OCI-LY7 (cell line): ENCODE measurements around the gene ANKS6. TPM values are rescaled to one million over a fixed set of nuclear protein-coding genes. Genes with fewer than 3 reads are reported as not detected.

Experiments
- BruUV-seq: library from RNA; stranded (reverse); fragments of 400-500 nt; replicated peaks from 2 replicates; lab custom pipeline; 2021; lab: Mats Ljungman, UMichigan
- CTCF ChIA-PET: fragments of 300-600 bp; sonication (Branson Sonifier 250); formaldehyde crosslinking; loops from one replicate; lab custom pipeline; 2022; ENCODE audit warnings: antibody characterized with exemption; ENCODE audit not compliant: unreplicated experiment; lab: Charles Lee
- POLR2A ChIA-PET: fragments of 300-600 bp; sonication (Branson Sonifier 250); formaldehyde crosslinking; loops from one replicate; lab custom pipeline; 2022; ENCODE audit warnings: antibody characterized with exemption; lab: Charles Lee
- DNase-seq: peaks from one replicate; pipeline ENCODE4 v3.0.0-alpha.2; 2015; ENCODE audit warnings: low spot score
- H2AFZ ChIP-seq: fragments of 200-600 bp; sonication (generic), shearing (Covaris generic); 2 replicates; pipeline ENCODE4 v1.6.1; 2014; ENCODE audit warnings: mild to moderate bottlenecking, antibody characterized with exemption, low read length, moderate library complexity
- H3K27ac ChIP-seq: fragments of 200-600 bp; sonication (generic); 2 replicates; pipeline ENCODE4 v1.5.1; 2014; ENCODE audit warnings: mixed run types, low read depth, mild to moderate bottlenecking, moderate library complexity, low read length, inconsistent platforms; ENCODE audit not compliant: poor library complexity, severe bottlenecking
- H3K36me3 ChIP-seq: fragments of 200-600 bp; sonication (generic); 2 replicates; pipeline ENCODE4 v1.6.1; 2014; ENCODE audit warnings: mild to moderate bottlenecking, antibody characterized with exemption, low read length, moderate library complexity, mixed read lengths; ENCODE audit not compliant: insufficient read depth
- H3K4me1 ChIP-seq: fragments of 200-600 bp; sonication (generic); 2 replicates; pipeline ENCODE4 v1.5.1; 2014; ENCODE audit warnings: mild to moderate bottlenecking, low read length; ENCODE audit not compliant: insufficient read depth, poor library complexity, severe bottlenecking
- H3K4me2 ChIP-seq: fragments of 200-600 bp; sonication (generic); 2 replicates; pipeline ENCODE4 v1.6.1; 2014; ENCODE audit warnings: mild to moderate bottlenecking, low read length
- H3K4me3 ChIP-seq: fragments of 200-600 bp; sonication (generic); 2 replicates; pipeline ENCODE4 v1.5.1; 2014; ENCODE audit warnings: mild to moderate bottlenecking, low read depth, low read length; ENCODE audit not compliant: poor library complexity, severe bottlenecking
- H3K79me2 ChIP-seq: fragments of 200-600 bp; sonication (generic); 2 replicates; pipeline ENCODE4 v1.6.1; 2016; ENCODE audit warnings: low read depth, mild to moderate bottlenecking, low read length, moderate library complexity, mixed read lengths; ENCODE audit not compliant: insufficient read depth
- H3K9me2 ChIP-seq: fragments of 200-600 bp; sonication (generic); 2 replicates; pipeline ENCODE4 v1.6.1; 2016; ENCODE audit warnings: mild to moderate bottlenecking, low read length, mixed read lengths; ENCODE audit not compliant: insufficient read depth
- H3K9me3 ChIP-seq: fragments of 200-600 bp; sonication (generic); 2 replicates; pipeline ENCODE4 v1.6.1; 2014; ENCODE audit warnings: mild to moderate bottlenecking, mixed run types, low read length, mixed read lengths
- H4K20me1 ChIP-seq: fragments of 200-600 bp; sonication (generic); 2 replicates; pipeline ENCODE4 v1.6.1; 2014; ENCODE audit warnings: mild to moderate bottlenecking, antibody characterized with exemption, low read length, moderate library complexity, mixed read lengths; ENCODE audit not compliant: insufficient read depth
- CTCF ChIP-seq: fragments of 200-600 bp; sonication (generic); conservative IDR thresholded peaks from 2 replicates; pipeline ENCODE4 v1.5.1; 2014; ENCODE audit warnings: mild to moderate bottlenecking, antibody characterized with exemption, low read length, moderate library complexity, mixed read lengths
- EZH2phosphoT487 ChIP-seq: fragments of 200-600 bp; sonication (generic); IDR thresholded peaks from 2 replicates; pipeline ENCODE4 v1.6.1; 2018; ENCODE audit warnings: low read depth, borderline replicate concordance, mild to moderate bottlenecking, mixed run types, antibody characterized with exemption, low read length, moderate library complexity, mixed read lengths
- intact Hi-C: fragments of 100-400 bp; cut with micrococcal nuclease; formaldehyde crosslinking; loops from one replicate; pipeline ENCODE4 v1.10.0; 2022; ENCODE audit not compliant: unreplicated experiment
- total RNA-seq, 2 experiments: library from RNA; depleted of rRNA in 1 of 2; stranded (reverse); fragments of >200 nt in 1 of 2; shearing (Covaris generic) in 1 of 2; gene quantifications; 2 replicates each; pipeline ENCODE4 v1.2.3, GENCODE V29; 2014 to 2022

The ANKS6 gene
- total RNA-seq, 2 experiments from 2014 or later = 22.2 to 28.5 TPM

- Histone ChIP-seq H3K4me3 (no peak overlapping the region), H4K20me1 (no peaks in the 10 kb centered on the region), H3K9me3 (no peaks in the 10 kb centered on the region), H3K4me1 (no peaks in the 10 kb centered on the region), H3K27ac (no peak overlapping the region), H3K4me2 (no peak overlapping the region), H3K36me3 (no peaks in the 10 kb centered on the region), H3K9me2 (no peaks in the 10 kb centered on the region), H2AFZ (no peak overlapping the region), H3K79me2 (no peaks in the 10 kb centered on the region)
- ChIA-PET CTCF (no interaction called here), POLR2A (no interaction called here)
- no peak for DNase-seq
- no TSS peak for BruUV-seq
- no peak for TF ChIP-seq EZH2phosphoT487
- no peak for TF ChIP-seq CTCF
- intact Hi-C loops = no loop called here
Measured at GRCh38 chr9:98822661-98823060, 26.3 kb upstream of the ANKS6 start.

- intact Hi-C loops = no loop called here
- no peaks in the 10 kb centered on the region for H3K36me3 ChIP-seq
- ChIA-PET POLR2A (no interaction called here), CTCF (no interaction called here)
- H3K9me2 ChIP-seq = no peaks in the 10 kb centered on the region
- no peaks in the 10 kb centered on the region for H4K20me1 ChIP-seq
- H3K4me2 ChIP-seq = no peak overlapping the region
- H3K9me3 ChIP-seq = no peaks in the 10 kb centered on the region
- H3K79me2 ChIP-seq = no peaks in the 10 kb centered on the region
- H2AFZ ChIP-seq = no peak overlapping the region
- H3K27ac ChIP-seq = no peak overlapping the region
- H3K4me1 ChIP-seq = no peaks in the 10 kb centered on the region
- TF ChIP-seq EZH2phosphoT487 = no peak
- TF ChIP-seq CTCF = no peak
- BruUV-seq = no TSS peak
- no peak overlapping the region for H3K4me3 ChIP-seq
- DNase-seq = no peak
Measured at GRCh38 chr9:98821831-98822230, 25.5 kb upstream of the ANKS6 start.

GRCh38 chr9:98819231-98819630, 22.9 kb upstream of the ANKS6 start:
- H3K4me3 ChIP-seq = no peak overlapping the region
- CTCF ChIA-PET = no interaction called here

More at GRCh38 chr9:98819231-98819630, 22.9 kb upstream of the ANKS6 start:
- intact Hi-C loops = no loop called here
- Histone ChIP-seq H2AFZ (no peak overlapping the region), H3K9me3 (no peaks in the 10 kb centered on the region), H3K4me2 (no peak overlapping the region), H3K27ac (no peak overlapping the region), H3K4me1 (no peaks in the 10 kb centered on the region), H3K36me3 (no peaks in the 10 kb centered on the region), H3K9me2 (no peaks in the 10 kb centered on the region), H4K20me1 (no peaks in the 10 kb centered on the region), H3K79me2 (no peaks in the 10 kb centered on the region)
- BruUV-seq = no TSS peak
- TF ChIP-seq CTCF (no peak), EZH2phosphoT487 (no peak)
- POLR2A ChIA-PET = no interaction called here
- DNase-seq = no peak
